Epithelial cell of proximal tubule (primary cell): ENCODE measurements around the gene C7orf25. TPM values are rescaled to one million over a fixed set of nuclear protein-coding genes. Genes with fewer than 3 reads are reported as not detected.

ENCODE experiments used
- DNase-seq: peaks from one replicate; pipeline ENCODE4 v3.0.0-alpha.2; 2011; ENCODE audit warnings: low read depth
- H3K4me3 ChIP-seq: 2 replicates; pipeline ENCODE4 v1.5.1; 2011; ENCODE audit warnings: low read depth, mild to moderate bottlenecking, low read length
- total RNA-seq: library from RNA; depleted of rRNA; stranded (reverse); fragments of >200 nt; gene quantifications from 2 replicates; pipeline ENCODE4 v1.2.3, GENCODE V29; 2015
- TF ChIP-seq, protein P1 (sequence below): conservative IDR thresholded peaks from 2 replicates; pipeline ENCODE4 v1.5.1; 2012; ENCODE audit warnings: low read depth, mild to moderate bottlenecking, low read length

Gene C7orf25
- total RNA-seq, 1 donor from 2014 or later, result 4.8 TPM

DNA sequence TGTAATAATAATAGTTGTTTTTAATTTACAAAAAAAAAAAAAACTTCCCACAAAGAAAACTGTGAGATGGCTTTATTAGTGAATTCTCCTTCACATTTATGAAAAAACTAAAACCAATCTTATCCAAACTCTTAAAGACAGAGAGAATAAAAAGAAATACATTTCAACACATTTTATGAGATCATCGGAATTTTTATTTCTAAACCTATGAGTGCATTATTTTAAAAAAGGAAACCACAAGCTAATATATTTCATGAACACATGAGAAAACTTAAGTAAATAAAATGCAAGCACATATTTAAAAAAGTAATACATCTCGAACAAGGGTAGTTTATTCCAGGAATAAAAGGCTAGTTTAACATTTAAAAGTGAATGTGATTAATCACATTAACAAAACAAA lies 31.5 kb downstream of the C7orf25 start:
- H3K4me3 ChIP-seq, result no peak overlapping the region
- TF ChIP-seq, protein P1, sequence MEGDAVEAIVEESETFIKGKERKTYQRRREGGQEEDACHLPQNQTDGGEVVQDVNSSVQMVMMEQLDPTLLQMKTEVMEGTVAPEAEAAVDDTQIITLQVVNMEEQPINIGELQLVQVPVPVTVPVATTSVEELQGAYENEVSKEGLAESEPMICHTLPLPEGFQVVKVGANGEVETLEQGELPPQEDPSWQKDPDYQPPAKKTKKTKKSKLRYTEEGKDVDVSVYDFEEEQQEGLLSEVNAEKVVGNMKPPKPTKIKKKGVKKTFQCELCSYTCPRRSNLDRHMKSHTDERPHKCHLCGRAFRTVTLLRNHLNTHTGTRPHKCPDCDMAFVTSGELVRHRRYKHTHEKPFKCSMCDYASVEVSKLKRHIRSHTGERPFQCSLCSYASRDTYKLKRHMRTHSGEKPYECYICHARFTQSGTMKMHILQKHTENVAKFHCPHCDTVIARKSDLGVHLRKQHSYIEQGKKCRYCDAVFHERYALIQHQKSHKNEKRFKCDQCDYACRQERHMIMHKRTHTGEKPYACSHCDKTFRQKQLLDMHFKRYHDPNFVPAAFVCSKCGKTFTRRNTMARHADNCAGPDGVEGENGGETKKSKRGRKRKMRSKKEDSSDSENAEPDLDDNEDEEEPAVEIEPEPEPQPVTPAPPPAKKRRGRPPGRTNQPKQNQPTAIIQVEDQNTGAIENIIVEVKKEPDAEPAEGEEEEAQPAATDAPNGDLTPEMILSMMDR, result no peak
- no peak for DNase-seq

DNA sequence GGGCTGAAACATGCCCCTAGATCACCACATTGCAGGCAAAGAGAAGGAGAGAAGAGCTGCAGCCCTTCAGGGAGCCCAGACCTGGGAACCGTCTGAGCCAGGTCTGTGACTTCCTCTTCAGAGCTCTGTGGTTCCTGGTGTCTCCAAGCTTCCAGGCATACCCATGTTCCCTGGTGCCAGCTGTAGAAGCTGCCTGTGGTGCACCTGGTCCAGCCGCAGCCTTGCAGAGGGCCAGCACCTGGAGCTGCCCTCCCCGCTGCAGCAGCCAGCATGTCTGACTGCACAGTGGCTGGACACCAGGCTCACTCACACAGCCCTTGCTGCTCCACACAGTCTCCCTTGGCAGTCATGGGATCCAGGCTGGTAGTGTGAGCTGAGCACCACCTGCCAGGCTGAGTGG lies 33.6 kb downstream of the C7orf25 start:
- H3K4me3 ChIP-seq, result no peak overlapping the region
- TF ChIP-seq, protein P1, result no peak

DNA sequence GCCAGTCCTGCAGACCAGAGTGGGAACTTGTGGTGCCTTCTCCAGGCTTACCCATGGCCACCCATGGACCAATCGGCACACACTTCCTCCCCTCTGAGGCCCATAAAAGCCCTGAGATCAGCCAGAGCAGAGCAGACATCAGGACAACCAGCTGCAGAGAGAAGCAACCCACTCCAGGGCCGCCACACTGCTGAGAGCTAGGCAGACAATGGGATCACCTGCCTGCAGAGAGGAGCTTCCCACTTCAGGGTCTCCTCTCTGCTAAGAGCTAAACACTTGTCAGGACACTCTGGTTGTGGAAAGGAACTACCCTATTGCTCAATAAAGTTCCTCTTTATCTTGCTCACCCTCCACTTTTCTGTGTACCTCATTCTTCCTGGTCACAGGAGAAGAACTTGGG lies 34.0 kb downstream of the C7orf25 start:
- H3K4me3 ChIP-seq, result no peak overlapping the region
- DNase-seq, result no peak
- TF ChIP-seq, protein P1, result no peak

More for the DNA sequence above, 33.6 kb downstream of the C7orf25 start:
- DNase-seq, result no peak

DNA sequence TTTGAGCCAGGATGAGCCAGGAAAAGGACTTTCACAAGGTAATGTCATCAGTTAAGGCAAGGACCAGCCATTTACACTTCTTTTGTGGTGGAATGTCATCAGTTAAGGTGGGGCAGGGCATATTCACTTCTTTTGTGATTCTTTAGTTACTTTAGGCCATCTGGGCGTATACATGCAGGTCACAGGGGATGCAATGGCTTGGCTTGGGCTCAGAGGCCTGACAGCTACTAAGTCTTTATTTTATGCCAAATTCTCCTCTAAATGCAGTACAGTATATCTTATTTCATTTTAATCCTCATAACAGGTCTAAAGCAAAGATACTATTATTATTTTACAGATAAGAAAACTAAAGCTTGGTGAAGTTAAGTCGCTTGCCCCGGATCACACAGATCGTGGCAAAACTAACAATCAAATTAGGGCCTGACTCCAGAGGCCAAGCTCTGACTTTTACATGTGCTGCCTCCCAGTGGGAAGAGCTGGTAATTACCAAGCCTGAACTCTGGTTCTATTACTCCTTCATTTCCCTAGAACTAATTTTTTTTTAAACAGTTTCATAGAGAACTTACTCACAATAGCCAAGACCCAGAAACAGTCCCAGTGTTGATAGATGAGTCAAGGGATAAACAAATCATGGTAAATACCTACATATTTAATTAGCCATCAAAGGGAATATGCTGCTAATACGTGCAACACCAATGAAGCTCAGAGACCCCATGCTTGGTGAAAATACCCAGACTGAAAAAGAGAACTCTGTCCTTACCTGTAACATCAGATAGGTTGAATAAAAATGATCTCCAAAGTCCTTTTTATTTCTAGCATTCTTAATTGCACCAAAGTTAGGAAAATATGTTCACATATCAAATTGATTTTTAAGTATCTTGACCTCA lies 35.4 kb downstream of the C7orf25 start:
- no peak for DNase-seq
- TF ChIP-seq, protein P1, result peak; percentile 83

DNA sequence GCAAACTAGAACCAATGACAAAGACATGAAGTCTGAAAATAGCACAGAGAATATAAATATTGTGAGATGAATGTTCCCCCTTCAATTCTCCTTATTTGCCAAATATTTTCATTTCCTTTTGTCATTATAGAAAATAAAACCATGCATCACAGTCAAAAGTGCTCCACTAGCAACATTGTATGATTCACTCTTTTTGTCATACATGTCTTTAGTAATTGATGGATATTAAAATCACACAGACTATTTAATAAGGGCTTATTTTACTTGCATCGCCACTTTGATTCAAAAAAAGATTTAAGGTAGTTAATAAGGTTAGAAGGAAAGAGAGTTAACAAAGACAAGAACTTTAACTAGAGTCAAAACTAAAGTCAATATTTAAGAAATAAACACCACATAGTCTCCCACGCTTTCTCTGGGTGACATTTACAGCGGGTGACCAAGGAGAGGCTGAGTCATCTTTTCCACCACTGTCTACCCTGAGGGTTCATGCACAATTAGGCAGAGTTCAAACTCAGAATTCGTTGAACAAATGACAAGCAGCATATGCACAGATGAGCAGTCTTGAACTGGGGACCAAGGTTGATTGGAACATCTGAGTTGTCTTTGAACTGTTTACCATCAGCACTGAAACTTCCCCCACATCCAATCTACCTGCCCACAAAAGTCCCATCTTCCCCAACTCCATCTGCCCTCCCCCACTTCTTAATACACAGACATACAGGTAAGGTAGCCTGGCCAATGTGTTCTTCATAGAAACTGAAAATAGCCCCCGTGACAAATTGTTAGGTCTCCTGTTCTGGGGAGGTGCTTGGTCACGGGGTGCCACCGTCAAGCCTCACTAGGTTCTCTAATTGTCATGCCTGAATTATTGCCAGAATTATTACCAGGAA lies 42.5 kb downstream of the C7orf25 start:
- no peak overlapping the region for H3K4me3 ChIP-seq
- TF ChIP-seq, protein P1, result no peak
- no peak for DNase-seq

More for the DNA sequence above, 35.4 kb downstream of the C7orf25 start:
- H3K4me3 ChIP-seq, result no peak overlapping the region

DNA sequence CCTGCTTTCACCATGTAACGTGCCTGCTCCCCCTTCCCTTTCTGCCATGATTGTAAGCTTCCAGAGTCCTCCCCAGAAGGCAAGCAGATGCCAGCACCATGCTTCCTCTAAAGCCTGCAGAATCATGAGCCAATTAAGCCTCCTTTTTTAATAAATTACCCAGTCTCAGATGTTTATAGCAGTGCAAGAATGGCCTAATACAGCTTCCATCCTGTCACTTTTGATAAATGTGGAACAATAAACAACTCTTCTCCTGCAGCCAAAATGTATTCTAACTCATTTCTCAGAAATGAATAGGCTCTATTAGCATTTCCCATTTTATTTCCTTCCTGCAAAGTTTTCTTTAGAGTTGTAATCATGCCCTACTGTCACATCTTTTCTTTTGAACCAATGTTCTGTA lies 43.4 kb downstream of the C7orf25 start:
- no peak overlapping the region for H3K4me3 ChIP-seq
- TF ChIP-seq, protein P1, result no peak
- DNase-seq, result no peak

Other genes starting within 250 kb of the C7orf25 start
- gene PSMA2, start 20.1 kb upstream of the C7orf25 start, total RNA-seq, result 135 and 162 TPM in 2 replicates
- 91.7 and 97.2 TPM in 2 replicates for gene MRPL32, start 20.3 kb upstream of the C7orf25 start, total RNA-seq
- gene HECW1, start 200.6 kb upstream of the C7orf25 start, total RNA-seq, result not detected in 2 replicates